ENCODE results near the gene LEPROT.
"Not testable (repeated sequence)": the region's sequence is repeated elsewhere in the genome, so short reads cannot be mapped to it uniquely, and the experiment has no call there.

The LEPROT gene

GRCh38 chr1:65420590-65421350 lies at the start of gene LEPROT, which contains the start of gene LEPR:
Gene LEPROT, plus strand, starts transcription at chr1:65420668. Its CDS starts 57 bp downstream, at chr1:65420725.
Gene LEPR, plus strand, starts transcription at chr1:65420668. Its CDS starts 144,898 bp downstream, at chr1:65565566.
- DNase-seq (ENCODE audit: low read depth in 3 of 3), result no peak

DNA sequence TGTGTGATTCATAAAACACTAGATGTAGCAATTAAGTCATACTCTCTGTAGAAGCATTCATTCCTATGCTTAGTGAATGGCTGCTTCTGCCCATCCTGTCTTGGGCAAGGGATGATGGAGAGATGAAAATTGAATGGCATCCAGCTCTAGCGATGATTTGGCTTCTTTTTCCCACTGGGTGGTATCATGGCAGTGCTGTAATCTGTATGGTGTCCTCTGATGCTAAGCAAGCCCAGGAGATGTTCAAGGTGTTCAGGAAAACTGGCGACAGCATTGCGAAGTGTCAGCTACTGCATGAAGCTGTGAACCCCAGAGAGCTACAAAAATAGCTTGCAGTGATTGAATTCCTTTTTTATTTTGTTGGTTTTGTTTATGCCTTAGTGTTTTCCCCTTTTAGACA lies 48.9 kb upstream of the LEPROT start:
- DNase-seq (ENCODE audit: low read depth in 3 of 3), result no peak

DNA sequence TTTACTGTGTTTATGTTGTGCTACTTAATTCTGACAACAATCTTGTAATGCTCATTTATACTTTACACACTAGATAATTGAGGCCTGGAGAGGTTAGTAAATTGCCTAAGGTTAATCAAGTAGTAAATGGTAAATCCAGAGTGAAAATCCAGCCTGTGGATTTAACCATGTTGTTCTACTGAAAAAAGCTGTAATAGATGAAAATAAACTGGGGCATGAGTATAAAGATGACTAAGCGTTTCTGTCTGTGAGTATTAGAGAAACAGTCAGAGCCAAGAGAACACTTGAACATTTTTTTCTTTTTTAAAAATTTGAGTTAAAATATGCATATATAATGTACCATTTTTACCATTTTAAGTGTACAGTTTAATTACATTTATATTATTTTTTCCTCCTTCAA lies 47.9 kb upstream of the LEPROT start:
- no peak for DNase-seq (ENCODE audit: low read depth in 3 of 3)

- DNase-seq (ENCODE audit: low read depth in 3 of 3), result no peak
These were observed 42.8 kb upstream of the LEPROT start for GRCh38 chr1:65377496-65378246.

GRCh38 chr1:65378247-65378946 lies 42.1 kb upstream of the LEPROT start:
- no peak for DNase-seq (ENCODE audit: low read depth in 3 of 3)

- DNase-seq (ENCODE audit: low read depth in 3 of 3), result not testable (repeated sequence)
These were observed 36.0 kb upstream of the LEPROT start for GRCh38 chr1:65384426-65384825.

- DNase-seq (ENCODE audit: low read depth in 3 of 3), result no peak
These were observed 34.0 kb upstream of the LEPROT start for GRCh38 chr1:65386439-65386838.

- DNase-seq (ENCODE audit: low read depth in 3 of 3), result no peak
These were observed 32.6 kb upstream of the LEPROT start for GRCh38 chr1:65387821-65388220.

- no peak for DNase-seq (ENCODE audit: low read depth in 3 of 3)
These were observed 31.4 kb upstream of the LEPROT start for GRCh38 chr1:65388908-65389695.

DNA sequence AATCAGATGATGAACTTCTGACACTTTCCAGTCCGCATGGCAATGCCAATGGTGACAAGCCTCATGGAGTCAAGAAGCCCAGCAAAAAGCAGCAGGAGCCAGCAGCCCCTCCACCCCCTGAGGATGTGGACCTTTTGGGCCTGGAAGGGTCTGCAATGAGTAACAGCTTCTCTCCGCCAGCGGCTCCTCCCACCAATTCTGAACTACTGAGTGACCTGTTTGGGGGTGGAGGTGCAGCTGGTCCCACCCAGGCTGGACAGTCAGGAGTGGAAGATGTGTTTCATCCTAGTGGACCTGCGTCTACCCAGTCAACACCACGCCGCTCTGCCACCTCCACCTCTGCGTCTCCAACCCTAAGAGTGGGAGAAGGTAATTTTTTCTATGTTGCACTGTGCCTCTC lies 28.0 kb upstream of the LEPROT start:
- DNase-seq (ENCODE audit: low read depth in 3 of 3), result no peak

- DNase-seq (ENCODE audit: low read depth in 3 of 3), result peak in 1 of 3 experiments; percentile 20
These were observed 27.1 kb upstream of the LEPROT start for GRCh38 chr1:65393347-65393746.

- no peak for DNase-seq (ENCODE audit: low read depth in 3 of 3)
These were observed 26.5 kb upstream of the LEPROT start for GRCh38 chr1:65393928-65394327.

DNA sequence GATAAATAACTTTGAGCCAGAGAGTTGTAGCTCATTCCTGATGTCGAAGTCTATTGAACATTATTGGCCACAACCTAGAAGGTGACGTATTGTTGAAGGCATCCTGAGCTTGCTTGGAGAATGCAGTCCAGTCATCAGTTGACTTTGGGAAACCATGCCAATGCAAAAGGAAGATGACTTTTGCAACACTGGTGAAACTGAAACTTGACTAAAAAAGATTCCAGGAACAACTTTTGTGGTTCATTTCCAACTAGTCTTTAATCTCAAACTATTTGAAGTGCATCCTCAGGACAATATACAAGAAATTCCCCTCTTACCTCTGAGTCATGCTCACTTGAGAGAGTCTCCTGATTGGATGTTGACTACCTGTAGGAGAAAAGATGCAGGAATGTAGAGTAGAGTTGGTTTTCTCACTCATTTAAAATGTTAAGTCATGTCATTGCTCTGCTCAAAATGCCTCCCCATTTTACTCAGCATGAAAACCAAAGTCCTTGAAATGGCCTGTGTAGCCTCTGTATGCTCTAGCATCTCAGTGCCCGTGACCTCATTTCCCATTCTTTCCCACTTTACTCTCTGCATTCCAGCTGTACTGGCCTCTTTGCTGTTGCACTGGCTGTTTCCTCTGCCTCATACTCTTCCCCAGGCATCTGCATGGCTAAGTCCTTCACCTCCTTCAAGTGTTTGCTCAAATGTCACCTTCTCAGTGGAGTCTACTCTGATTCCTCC lies 24.4 kb upstream of the LEPROT start:
- DNase-seq (ENCODE audit: low read depth in 3 of 3), result no peak

- DNase-seq (ENCODE audit: low read depth in 3 of 3), result no peak
These were observed 22.4 kb upstream of the LEPROT start for GRCh38 chr1:65398083-65398482.

DNA sequence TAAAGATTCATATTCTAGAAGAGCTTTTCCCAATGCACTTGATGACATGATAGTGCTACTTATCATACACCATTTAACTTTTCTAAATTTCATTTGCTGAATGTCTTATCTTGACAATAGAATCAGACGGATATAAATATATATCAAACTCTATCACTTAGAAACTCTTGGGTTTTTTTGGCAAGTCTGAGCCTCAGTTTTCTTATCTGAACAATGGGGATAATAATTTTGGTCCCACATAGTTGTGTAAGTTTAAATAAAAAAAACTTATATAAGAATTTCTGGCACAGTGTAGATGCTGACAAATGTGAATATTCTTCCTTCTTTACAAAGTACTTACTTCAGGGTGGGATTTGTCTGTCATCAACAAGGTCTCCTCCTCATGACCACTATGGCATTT lies 21.5 kb upstream of the LEPROT start:
- no peak for DNase-seq (ENCODE audit: low read depth in 3 of 3)

GRCh38 chr1:65401612-65402011 lies 18.9 kb upstream of the LEPROT start:
- no peak for DNase-seq (ENCODE audit: low read depth in 3 of 3)

GRCh38 chr1:65404941-65405340 lies 15.5 kb upstream of the LEPROT start:
- DNase-seq (ENCODE audit: low read depth in 3 of 3), result no peak

DNA sequence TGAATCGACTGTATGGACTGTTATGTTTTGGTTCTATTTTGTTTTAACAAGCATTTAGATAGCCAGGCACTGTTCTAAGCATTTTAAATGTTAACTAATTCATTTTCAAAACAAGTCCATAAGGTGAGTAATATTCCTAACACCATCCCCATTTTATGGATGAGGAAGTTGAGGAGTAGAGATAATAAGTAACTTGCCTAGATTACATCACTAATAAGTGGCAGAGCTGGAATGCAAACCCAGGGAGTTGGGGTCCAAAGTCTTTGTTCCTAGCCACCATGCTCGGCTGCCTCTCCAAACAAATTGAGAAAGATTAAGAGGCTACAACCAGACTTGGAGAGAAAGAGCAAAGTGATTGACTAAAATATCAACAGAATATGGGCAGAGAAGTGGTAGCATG lies 12.6 kb upstream of the LEPROT start:
- DNase-seq (ENCODE audit: low read depth in 3 of 3), result no peak

GRCh38 chr1:65409314-65409713 lies 11.2 kb upstream of the LEPROT start:
- DNase-seq (ENCODE audit: low read depth in 3 of 3), result no peak

- DNase-seq (ENCODE audit: low read depth in 3 of 3), result no peak
These were observed 10.6 kb upstream of the LEPROT start for GRCh38 chr1:65409816-65410326.
